NCI-H2081 (cell line): ENCODE results near the gene TSPEAR.
"Not testable (repeated sequence)": the region's sequence is repeated elsewhere in the genome, so short reads cannot be mapped to it uniquely, and the experiment has no call there.

Experiments used
- DNase-seq, 2 experiments: peaks; one replicate each; lab custom pipeline; 2025; lab: John Stamatoyannopoulos, UW

Gene TSPEAR

DNA sequence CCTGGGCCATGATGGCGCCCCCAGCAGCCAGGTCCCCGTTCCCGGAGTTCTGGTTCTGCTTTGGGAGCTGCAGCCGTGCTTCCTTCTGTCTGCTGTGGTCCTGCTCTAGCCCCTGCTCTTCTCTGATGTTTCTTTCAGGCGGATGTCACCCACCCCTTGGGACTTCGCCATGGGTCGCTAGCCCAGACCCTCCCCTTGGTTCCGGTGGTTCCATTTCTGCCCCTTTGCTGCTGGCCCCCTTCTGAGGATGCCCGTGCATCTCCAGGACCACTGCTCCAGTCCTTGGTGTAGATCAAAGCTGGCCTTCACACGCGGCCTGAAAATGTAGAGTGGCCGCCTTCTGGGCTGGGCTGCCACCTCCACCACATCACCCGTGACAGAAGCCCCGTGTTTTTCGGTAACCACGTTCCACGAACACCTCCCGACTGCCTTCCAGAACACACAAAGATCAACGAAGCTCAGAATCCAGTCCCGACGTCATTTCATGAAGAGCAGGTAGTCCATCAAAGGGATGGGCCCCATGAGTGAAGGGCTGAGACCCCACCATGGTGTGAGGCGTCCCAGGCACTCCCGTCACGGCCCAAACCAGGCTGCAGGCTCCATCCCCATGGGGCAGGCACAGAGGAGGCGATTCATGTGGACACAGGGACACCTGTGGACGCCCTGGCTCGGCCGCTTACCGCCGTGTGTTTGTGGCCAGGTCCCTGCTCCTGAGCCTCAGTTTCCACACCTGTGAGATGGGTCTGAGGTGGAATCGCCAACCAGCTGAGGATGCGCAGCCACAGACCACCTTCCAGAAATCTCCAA lies 195.8 kb downstream of the TSPEAR start:
- no peak for DNase-seq

DNA sequence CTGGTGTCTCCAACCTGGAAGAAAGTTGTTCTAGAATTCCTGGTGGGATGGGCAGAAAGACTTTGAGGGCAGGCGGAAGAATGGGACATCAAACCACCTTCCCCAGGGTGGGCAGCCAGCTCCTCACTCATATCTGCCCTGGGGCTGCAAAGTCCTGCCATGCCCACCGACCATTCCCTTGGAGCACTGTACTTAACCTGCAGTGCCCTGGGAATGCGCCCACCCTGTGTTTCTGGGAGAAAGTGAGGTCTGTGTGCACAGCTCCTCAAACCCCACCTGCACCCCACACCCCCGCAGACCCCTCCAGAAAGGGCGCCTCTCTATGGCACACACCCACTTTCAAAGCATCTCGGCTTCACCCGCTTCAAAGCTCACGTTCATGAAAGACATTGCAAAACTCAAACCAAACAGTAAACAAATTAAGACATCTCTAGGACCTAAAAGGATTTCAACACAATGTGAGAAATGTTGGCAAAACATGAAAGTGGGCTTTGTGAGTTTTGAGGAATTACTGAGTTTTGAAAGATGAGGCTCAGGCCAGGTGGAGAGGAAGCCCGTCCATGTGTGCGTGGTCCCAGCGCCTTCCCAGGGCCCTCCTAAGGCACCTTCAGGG lies 196.5 kb downstream of the TSPEAR start:
- DNase-seq, result no peak

DNA sequence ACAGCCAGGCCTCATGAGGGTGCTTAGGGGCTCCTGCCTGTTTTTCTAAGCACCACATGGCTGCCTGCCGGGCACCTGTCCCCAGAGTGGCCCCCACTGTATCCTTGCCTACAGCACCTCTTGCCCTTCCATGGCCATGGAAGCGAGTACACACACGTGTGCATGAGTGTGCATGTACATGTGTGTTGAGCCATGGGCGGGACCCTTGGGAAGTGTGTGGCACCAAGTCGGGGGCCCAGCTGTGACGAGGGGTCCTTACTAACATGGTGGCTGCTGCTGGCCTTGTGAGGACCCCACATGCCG lies 197.2 kb downstream of the TSPEAR start:
- no peak for DNase-seq

DNA sequence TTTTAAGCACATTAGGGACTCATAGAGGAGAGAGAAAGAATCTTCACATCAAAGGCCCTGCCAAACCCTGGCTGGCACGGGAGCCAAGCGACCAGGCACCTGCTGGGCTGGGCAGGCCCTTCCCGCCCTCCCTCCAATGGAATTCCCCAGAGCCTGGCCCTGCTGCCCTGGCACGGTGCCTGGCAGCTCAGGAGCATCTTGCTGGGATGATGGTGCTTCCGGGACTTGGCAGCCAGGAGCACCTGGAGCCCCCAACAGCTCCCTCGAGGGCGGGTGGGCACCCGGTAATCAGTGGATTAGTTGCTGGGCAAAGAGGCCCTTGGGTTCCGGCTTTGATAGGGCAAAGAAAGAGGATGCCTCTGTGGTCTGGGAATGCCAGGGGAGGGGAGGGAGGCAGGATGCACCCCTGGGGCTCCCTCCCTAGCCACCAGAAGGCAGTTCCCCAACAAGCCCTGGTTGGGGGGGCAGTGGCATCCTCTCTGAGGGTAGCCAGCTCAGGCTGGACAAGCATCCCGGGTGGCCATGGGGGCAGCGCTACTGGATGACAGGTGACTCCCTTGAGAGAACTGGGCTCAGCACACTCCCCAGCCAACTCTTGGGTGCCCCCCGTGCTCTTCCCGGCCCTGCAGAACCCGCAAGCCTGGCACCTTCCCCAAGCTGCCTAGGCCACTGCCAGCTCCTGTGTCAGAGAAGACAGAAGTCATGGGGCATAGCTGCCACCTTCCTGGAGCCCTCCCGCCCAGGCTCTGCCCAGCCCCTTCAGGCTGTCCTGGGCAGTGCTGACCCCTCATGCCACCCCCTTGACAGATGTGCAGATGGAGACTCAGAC lies 197.8 kb downstream of the TSPEAR start:
- DNase-seq, result peak; percentile 42 to 69

DNA sequence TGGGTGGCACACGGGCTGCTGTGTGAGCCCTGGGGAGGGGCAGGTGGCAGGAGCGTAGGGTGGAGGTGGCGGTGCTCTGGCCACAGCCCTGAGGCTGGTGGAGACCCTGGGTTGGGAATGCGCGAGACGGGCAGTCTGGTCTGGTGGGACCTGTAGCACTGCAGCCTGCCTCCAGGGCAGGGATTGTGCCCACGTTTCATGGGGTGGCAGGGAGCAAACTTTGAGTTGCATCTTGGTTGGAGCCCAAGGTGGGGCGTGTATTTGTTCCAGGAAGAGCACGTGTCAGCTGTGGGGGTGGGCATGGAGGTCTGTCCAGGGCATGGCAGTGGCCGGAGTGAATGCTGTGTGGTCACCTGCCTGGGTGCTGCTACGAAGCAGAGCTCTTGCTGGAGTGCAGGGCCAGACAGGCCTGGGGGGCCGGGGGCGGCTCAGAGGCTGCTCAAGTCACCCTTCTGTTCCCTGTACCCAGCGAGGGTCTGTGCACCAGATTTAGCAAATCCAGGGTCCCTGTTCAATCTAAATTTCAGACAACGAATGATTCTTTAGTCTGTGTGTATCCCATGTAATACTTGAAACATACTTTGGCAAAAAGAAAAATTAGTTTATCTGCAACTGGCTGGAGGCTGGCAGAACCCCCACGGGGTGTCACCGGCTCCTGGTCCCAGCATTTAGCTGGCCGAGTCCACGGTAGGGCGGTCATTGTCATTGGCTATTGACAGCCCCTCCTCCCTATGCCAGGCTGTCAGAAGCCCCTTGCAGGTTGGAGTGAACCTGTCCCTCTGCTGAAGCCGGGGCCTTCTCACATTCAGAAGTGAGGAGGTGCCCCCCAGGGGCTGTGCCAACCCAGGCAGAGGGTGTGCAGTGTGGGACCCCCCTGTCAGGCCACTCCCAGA lies 198.6 kb downstream of the TSPEAR start:
- DNase-seq, result no peak

DNA sequence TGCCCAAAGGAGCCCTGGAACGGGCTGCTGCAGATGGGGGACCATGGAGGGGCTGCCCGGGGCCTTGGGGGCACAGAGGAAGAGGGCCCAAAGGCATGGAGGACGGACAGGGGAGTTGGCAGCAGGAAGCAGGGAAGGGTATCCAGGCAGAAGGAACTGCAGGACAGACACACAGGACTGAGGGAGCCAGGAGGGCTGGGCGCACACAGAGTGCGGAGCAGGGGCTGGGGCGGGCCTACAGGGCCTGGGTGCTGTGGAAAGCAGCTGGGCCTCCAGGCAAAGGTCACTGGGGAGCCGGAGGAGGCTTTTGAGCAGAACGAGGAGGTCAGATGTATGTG lies 199.5 kb downstream of the TSPEAR start:
- no peak for DNase-seq

DNA sequence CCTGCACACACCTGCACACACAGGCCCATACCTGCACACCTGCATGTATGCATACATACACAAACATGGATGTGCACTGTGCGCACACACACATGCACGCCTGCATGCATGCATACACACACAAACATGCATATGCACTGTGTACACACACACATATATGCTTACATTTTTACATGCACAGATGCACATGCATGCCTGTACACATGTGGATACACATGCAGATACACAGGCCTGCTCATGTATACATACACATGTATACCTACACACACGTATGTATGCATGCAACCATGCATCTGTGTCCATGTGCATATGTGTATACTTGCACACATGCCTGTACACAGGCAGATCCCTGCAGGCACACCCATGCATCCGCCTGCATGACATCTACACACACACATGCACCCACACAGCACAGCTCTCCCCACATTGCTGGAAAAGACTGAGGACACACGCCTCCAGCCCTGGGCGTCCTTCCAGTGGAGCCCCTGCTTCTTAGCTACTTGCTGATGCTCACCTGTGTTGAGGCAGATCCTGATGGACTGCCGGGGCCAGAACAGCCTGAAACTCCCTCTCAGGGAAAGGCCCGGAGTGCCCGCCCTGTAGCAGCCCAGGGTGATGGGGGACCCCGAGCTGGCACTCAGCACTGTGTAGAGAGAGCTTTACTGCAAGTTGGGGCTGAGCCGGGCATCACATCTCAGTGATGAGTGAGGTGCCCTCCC lies 200.0 kb downstream of the TSPEAR start:
- DNase-seq, result no peak

DNA sequence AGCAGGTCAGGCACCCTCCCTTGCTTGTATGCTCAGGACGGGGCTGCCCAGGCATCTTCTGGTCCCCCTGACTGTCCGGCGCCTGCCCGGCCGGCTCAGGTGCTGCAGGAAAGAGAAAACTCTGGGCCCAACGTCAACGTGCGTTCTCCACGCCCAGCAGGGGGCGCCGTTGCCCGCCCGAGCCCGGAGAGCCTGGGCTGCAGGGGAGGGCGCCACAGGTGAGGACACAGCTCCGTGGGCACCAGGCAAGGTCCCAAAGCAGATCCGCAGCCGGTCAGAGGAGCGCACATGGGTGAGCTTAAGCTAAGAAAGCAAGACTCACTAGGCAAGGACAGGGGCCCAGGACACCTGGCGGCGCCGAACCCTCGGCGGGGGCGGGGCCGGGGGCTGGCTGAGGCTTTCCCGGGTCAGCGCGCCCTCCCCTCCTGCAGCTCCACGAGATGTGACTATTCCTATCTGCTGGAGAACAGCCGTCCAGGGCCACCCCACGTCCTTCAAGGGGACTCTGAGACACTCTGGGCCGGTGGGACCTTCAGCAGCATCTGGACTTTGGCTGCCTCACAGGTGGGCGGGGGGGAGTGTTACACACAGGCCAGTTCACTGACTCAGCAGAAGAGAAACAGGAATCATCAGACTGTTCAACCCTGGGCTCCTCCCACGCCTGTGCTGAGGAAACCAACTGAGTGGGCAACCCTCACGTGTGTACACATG lies 200.7 kb downstream of the TSPEAR start:
- peak; percentile 55 to 65 for DNase-seq

DNA sequence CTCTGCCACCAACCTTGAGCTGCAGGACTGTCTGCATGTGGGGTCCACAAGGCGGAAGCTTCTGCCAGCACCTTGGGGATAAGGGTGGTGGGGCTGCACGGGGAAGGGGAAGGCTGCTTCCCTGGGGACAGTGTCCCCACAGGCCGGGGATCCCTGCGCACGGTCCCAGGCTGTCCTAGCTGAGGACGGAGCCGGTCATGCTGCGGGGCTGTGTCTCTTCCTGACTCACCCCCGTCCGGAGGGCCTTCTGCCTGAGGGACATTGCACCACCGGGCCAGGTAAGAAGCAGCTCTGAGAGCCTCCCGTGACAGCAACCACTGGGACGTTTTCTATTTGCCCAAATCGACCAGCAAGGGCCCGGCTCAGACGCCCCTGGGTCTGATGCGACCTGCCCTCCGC lies 201.3 kb downstream of the TSPEAR start:
- no peak for DNase-seq

DNA sequence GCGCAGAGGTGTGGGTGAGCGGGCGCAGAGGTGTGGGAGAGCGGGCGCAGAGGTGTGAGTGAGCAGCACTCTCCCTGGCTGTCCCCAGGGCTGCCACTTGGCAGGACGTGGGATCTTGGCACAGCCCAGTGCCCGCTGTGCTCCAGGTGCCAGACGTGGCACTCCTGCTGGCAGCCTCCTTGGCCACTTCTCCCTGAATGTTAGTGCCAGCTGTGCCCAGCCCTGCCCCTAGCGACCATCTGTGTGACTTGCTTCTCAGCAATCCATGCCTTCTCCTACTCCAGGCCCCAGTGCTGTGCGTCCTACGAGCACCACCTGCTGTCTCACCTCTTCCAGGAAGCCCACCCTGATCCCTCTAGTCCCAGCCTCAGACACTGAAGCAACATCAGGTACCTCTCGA lies 201.8 kb downstream of the TSPEAR start:
- peak; percentile 65 to 81 for DNase-seq

DNA sequence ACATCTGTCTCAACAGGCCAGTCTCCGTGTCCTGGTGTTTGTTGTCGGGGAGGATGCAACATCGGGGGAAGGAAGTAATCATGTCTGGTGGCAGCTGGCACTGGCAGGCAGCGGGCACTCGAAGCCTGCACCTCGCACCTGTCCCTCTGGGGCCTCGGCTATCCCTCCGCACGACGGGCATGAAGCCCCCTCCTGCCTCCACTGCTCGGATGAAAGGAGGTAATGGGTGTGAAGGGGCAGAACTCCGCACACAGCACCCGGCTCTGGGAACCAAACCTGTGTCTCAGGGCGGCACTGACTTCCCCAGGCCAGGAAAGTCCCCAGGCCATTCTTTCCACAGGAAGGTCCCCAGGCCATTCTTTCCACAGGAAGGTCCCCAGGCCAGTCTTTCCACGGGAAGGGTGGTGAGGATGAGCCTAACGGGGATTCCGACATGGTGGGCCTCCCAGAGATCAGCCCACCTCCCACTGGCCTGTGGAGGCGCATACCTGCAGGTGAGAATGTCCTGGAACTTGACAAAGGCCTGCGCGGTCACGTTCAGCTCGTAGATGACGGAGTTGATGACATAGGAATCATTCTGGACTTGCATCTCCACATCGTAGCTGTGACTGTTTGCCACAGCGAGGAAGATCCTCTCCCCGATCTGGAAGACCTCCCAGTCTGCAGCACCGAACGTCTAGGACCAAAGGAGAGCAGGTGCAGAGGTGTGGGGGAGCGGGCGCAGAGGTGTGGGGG lies 202.5 kb downstream of the TSPEAR start:
- no peak for DNase-seq

DNA sequence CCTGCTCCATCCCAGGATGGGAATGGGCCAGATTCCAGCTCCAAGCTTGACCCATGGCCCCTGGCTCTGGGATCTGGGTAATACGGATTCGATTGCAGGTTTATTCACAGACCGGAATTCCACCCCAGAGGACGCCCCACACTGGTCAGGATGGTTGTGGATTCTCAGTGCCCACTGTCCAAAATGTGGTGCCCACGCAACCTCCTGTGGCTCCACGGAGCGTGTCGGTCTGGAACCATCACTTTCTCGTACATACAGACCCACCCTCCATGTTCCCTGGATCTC lies 203.0 kb downstream of the TSPEAR start:
- DNase-seq, result no peak

DNA sequence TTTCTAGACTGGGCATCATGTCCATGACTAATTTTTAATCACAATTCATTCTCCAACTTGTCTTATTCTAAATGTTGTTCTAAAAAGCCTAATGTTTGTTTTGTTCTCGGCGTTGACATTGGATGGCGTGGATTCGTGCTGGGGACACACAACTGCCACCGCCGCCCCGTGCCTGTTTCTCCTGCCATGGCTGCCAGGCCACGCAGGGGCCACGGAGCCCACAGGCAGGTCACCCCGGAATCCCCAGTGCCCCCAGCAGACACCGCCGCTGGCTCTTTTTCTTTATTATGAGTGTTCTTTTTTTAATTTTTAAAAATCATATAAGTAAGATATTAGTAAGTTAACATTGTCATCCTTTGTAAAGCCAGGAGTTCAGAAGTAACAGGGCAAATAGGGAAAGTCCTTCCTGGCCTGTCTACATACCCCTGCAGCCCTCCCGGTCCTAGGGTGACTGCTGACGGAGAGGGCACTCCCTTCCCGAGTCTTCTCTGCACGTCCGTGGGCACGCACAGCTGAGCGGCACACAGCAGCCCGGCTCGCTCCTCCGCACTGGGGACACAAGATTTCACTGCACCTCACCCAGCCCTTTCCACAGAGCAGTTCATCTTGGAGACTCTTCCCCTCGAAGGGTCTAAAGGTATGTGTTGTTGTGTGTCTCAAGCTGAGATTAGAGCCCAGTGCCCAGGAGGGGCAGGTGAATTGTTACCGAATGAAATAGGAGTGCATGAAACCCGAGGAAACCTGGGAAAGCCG lies 203.5 kb downstream of the TSPEAR start:
- no peak for DNase-seq

DNA sequence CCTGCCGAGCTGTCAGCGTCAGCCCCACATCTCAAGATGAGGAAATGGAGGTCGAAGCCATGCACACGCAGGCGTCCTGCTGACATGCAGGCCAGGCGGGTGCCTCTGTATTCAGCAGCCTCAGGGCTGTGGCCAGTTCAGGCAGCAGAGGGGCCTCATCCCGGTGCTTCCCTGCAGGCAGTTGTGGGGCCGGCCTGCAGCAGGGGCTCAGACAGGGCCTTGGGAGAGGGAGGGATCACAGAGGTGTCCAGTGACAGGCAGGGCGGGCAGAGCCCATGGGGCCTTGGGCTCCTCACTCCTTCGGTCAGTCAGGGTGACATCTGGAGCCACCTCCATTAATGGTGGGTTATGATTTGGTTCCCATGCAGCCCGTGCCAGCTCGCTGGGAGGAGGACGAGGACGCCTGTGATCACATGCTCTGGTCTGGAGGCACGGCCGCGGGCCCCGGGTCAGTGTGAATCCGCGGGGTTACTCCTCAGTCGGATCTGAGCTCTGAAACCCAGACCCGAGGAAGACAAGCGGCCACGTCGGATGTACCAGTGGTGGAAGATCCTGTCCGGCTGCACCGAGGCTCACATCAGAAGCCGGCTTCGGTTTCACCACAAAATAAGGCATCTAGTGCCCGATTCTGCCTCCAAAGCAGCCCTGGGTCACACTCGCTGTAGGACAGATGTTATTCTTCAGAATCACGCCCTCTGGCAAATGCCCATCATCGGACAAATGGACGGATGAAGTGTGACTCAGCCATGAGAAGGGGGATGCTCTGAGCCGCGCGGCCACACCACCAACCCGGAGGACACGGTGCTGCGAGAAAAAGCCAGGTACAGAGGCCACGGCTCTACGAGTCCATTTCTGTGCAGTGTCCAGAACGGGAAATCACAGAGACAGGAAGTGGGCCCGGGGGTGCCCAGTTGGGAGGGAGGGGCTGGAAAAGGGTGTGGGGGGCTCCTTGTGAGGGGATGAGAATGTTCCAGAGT lies 204.8 kb downstream of the TSPEAR start:
- no peak for DNase-seq

DNA sequence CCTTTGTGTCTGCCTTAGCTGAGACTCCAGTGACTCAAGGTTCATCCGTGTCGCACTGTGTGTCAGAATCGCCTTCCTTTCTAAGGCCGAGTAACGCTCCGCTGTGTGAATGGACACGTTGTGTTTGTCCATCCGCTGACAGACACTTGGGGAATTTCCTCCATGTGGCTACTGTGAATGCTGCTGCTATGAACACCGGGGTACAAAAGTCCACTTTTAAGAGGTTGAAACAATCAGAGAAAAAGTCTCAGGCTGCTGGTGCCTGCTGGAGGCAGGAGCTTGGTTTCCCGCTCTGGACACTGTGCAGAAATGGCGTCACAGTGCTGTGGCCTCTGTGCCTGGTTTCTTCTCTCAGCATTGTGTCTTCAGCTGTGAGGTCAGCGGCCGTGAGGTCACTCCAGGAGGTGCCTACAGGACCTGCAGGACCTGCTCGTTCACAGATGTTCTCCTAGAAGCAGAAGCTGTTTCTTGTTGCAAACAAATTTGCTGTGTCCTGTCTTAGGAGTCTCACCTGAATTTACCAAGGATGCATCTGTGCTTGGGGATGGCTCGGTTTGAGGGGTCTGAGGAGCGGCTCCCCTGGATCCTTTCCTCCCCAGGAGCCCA lies 205.6 kb downstream of the TSPEAR start:
- DNase-seq, result no peak

DNA sequence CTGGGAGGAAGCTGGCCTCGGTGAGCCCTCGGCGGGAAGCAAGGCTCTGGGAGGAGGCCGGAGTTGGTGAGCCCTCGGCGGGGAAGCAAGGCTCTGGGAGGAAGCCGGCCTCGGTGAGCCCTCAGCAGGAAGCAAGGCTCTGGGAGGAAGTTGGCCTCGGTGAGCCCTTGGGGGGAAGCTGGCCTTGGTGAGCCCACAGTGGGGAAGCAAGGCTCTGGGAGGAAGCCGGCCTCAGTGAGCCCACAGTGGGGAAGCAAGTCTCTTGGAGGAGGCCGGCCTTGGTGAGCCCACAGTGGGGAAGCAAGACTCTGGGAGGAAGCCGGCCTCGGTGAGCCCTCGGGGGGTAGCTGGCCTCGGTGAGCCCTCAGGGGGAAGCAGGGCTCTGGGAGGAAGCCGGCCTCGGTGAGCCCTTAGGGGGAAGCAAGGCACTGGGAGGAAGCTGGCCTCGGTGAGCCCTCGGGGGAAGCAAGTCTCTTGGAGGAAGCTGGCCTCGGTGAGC lies 207.4 kb downstream of the TSPEAR start:
- no peak for DNase-seq

DNA sequence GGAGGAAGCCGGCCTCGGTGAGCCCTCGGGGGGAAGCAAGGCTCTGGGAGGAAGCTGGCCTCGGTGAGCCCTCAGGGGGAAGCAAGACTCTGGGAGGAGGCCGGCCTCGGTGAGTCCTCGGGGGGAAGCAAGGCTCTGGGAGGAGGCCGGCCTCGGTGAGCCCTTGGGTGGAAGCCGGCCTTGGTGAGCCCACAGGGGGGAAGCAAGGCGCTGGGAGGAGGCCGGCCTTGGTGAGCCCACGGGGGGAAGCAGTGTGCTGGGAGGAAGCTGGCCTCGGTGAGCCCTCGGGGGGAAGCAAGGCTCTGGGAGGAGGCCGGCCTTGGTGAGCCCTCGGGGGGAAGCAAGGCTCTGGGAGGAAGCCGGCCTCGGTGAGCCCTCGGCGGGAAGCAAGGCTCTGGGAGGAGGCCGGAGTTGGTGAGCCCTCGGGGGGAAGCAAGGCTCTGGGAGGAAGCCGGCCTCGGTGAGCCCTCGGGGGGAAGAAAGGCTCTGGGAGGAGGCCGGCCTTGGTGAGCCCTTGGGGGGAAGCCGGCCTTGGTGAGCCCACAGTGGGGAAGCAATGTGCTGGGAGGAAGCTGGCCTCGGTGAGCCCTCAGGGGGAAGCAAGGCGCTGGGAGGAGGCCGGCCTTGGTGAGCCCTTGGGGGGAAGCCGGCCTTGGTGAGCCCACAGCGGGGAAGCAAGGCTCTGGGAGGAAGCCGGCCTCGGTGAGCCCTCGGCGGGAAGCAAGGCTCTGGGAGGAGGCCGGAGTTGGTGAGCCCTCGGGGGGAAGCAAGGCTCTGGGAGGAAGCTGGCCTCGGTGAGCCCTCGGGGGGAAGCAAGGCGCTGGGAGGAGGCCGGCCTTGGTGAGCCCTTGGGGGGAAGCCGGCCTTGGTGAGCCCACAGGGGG lies 208.1 kb downstream of the TSPEAR start:
- not testable (repeated sequence) for DNase-seq
